VCaP (cell line): ENCODE results near the gene N4BP3.

ENCODE experiments used
- H3K27ac ChIP-seq: fragments of 450-650 bp; 2 replicates; pipeline ENCODE4 v1.5.1; 2017
- CTCF ChIP-seq: fragments of 450-650 bp; conservative IDR thresholded peaks from 2 replicates; pipeline ENCODE4 v1.5.1; 2017; ENCODE audit warnings: mild to moderate bottlenecking, moderate library complexity

The N4BP3 gene

DNA sequence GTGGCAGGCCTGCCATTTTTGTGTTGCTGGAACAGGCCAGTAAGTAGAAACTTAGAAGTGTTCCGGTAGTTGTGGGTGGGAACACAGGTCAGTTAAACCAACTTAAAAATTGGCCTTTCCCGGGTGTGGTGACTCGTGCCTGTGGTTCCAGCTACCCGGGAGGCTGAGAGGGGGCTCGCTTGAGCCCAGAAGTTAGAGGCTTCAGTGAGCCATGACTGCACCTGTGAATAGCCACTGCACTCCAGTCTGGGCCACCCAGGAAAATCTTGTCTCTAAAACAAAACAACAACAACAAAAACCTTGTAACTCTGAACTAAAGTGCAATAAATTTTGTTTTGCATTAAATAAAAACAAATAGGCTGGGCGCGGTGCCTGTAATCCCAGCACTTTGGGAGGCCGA lies 41.7 kb downstream of the N4BP3 start:
- no peak for TF ChIP-seq CTCF
- H3K27ac ChIP-seq, result no peak overlapping the region

GRCh38 chr5:178160176-178160575 lies 46.8 kb downstream of the N4BP3 start:
- TF ChIP-seq CTCF, result no peak
- no peak overlapping the region for H3K27ac ChIP-seq

DNA sequence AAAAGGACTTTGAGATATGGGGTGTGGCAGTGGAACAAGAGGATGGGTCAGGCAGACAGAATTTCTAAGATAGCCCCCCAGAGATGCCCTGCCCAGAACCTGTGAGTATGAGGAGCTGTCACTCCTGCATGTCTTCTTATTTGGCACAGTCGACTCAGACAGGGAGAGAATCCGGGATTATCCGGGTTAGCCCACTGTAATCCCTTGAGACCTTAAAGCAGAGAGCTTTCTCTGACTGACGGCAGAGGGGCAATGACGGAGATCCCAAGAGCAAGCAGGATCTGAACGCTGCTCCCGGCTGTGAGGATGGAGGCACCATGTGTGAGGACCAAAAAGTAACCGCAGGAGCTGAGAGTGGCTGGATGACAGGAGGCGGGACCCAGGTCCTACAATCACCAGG lies 49.1 kb downstream of the N4BP3 start:
- TF ChIP-seq CTCF, result no peak
- no peak overlapping the region for H3K27ac ChIP-seq

- TF ChIP-seq CTCF, result peak; percentile 100
- H3K27ac ChIP-seq, result peak overlapping the region; percentile 27; the same call in 1 of the 2 replicates
These were observed 50.7 kb downstream of the N4BP3 start for GRCh38 chr5:178163772-178164735.

GRCh38 chr5:178165581-178165980 lies 52.2 kb downstream of the N4BP3 start:
- no peak for TF ChIP-seq CTCF
- H3K27ac ChIP-seq, result no peak overlapping the region

DNA sequence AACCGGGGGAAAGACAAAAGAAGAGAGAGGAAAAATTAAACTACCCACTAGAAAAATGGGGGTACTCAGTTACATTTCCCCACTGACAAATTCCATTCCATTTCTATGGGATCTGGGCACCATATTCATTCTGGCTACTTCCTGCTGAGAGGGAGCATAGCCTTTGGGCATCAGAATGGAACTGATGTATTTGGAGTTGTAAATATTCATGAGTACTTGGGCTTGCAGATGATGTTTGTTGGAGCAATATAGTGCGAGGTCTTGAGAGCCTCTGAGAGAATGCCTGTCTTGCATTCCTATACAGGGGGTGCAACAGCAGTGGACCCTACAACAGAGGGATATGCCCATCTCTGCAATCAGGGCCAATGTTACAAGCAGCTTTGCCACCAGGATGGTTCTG lies 57.1 kb downstream of the N4BP3 start:
- no peak for TF ChIP-seq CTCF
- no peak overlapping the region for H3K27ac ChIP-seq

- TF ChIP-seq CTCF, result no peak
- no peak overlapping the region for H3K27ac ChIP-seq
These were observed 61.1 kb downstream of the N4BP3 start for GRCh38 chr5:178174456-178174855.
